GDM1 (cell line): Measurements from ENCODE around the gene RNF213.
A peak's percentile ranks its signal among the peaks of the same experiment; 100 is the strongest.
"Not testable (repeated sequence)": the region's sequence is repeated elsewhere in the genome, so short reads cannot be mapped to it uniquely, and the experiment has no call there.

Experiments
- DNase-seq: peaks from one replicate; lab custom pipeline; 2025; lab: John Stamatoyannopoulos, UW

Gene RNF213

DNA sequence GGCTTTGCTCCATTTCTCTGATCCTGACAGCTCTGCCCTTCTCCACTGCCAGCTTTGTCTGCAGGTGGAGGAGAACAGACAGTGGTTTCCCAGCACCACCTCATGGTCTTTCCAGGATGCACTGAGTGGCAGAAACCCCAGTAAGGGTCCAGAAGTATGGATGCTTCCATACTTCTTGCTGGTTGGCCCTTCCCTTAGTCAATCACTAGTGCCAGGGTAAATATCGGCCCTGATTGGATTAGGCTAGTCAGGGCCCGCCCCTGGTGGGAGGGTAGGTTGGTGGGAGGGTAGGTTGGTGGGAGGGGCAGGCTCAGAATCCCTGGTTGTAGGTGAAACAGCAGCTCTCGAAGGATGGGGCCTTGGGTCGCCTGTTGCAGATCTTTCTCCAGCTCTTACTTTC lies 10.2 kb downstream of the RNF213 start:
- no peak for DNase-seq

GRCh38 chr17:80272366-80272765 lies 11.7 kb downstream of the RNF213 start:
- DNase-seq = no peak

GRCh38 chr17:80274331-80274730 lies 13.7 kb downstream of the RNF213 start:
- no peak for DNase-seq

GRCh38 chr17:80274871-80275449 lies 14.3 kb downstream of the RNF213 start:
- DNase-seq = no peak

GRCh38 chr17:80275857-80276256 lies 15.2 kb downstream of the RNF213 start:
- not testable (repeated sequence) for DNase-seq

DNA sequence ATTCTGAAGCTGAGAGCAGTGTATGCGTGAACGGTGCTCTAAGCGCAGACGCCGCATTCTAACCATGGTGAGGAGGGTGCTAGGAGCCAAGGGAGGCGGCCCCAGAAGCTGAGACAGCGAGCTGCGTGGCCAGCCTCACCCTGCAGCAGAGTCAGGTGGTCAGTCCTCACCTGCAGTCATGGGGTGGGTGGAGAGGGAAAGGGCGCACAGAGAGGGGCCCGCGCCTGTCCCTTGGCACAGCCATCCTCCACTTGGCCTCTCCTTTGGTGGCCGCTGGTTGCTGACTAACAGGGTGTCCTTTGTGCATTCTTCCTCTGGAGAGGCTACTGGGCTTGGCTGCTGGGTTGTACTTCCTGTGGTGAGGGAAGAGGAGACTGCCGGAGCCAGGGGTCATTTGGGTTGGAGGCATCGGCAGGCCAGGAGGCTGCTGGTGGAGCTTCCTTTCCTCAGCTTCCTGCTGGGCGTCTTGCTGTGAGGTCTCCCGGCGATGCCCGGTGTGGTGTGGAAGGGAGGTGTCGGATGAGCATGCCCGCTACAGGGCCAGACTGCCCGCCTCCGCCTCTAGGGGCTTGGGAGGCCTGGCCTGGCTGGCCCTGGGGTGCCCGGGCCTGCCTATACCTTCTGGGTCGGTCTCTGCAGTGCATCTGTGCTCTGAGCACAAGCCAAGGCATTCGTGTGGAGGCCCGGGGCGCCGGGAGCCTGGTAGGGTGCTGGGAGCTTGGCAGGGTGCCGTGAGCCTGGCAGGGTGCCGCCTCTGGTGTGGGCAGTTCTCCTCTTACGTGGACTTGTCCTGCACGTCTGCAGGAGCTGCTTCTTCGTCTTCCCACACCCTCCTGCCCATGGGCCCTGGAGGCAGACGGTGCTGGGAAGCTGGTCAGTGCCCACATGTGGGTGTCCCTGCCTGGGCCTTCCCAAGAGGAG lies 17.4 kb downstream of the RNF213 start:
- no peak for DNase-seq

DNA sequence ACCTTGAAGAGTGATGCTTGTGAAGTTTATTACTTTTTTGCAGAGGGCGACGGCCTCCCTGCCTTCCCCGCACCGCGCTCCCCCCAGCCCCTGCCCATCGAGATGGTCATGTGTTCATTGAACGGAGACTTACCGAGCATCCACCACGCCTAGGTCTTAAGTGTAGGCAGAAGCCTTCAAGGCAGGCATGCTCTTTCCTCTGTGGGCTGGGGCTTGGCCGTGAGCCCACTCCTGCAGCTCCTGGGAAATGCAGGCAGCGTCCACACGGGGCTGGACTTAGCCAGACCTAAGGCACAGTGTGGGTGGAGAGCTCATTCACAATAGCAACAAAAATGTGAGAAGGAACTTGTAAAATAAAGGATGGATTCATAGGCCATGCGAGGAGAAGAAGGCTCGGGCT lies 19.2 kb downstream of the RNF213 start:
- DNase-seq = no peak

GRCh38 chr17:80281516-80281915 lies 20.9 kb downstream of the RNF213 start:
- DNase-seq = no peak

GRCh38 chr17:80283116-80283852 lies 22.6 kb downstream of the RNF213 start:
- DNase-seq = no peak

- DNase-seq = no peak
Measured at GRCh38 chr17:80284631-80285030, 24.0 kb downstream of the RNF213 start.

- DNase-seq = no peak
Measured at GRCh38 chr17:80285237-80285920, 24.7 kb downstream of the RNF213 start.

GRCh38 chr17:80286638-80286960 lies 25.9 kb downstream of the RNF213 start:
- DNase-seq = no peak

DNA sequence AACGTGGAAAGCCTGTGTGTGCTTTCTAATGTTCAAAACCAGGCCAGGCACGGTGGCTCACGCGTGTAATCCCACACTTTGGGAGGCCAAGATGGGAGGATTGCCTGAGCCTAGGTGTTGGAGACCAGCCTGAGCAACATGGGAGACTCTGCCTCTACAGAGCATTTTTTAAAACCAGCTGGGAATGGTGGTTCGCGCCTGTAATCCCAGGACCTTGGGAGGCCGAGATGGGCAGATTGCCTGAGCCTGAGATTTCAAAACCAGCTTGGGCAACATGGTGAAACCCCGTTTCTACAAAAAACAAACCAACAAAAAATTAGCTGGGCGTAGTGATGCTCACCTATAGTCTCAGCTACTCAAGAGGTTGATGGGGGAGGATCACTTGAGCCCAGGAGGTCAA lies 26.4 kb downstream of the RNF213 start:
- DNase-seq = no peak

- DNase-seq = no peak
Measured at GRCh38 chr17:80287806-80288567, 27.3 kb downstream of the RNF213 start.

DNA sequence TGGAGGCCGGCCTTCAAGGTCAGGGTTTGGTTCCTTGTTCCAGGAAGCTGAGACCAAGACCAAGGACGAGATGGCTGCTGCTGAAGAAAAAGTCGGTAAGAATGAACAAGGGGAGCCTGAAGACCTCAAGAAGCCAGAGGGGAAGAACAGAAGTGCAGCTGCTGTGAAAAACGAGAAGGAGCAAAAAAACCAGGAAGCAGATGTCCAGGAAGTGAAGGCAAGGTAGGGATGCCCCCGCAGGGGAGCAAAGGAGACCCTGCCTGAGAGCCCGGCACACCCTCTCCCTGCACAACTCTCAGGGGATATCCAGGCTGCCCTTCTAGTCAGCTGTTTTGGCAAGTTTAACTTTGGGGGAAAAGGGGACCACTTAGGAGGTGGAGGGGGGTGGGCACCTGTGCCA lies 29.0 kb downstream of the RNF213 start:
- DNase-seq = peak; percentile 22

DNA sequence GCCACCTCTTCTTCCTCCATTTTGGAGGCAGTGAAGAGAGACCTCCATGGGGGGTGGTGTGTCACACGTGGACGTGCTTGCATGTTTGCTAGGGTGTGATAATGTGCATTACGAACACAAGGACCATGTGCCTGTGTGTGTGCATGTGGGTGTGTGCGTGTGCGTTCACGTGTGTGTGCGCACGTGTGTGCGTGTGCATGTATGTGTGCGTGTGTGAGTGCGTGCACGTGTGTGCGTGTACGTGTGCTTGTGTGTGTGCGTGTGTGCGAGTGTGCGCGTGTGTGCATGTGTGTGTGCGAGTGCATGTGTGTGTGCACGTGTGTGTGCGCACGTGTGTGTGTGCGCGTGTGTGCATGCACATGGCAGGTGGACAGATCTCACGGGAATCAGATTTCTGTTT lies 29.5 kb downstream of the RNF213 start:
- no peak for DNase-seq

DNA sequence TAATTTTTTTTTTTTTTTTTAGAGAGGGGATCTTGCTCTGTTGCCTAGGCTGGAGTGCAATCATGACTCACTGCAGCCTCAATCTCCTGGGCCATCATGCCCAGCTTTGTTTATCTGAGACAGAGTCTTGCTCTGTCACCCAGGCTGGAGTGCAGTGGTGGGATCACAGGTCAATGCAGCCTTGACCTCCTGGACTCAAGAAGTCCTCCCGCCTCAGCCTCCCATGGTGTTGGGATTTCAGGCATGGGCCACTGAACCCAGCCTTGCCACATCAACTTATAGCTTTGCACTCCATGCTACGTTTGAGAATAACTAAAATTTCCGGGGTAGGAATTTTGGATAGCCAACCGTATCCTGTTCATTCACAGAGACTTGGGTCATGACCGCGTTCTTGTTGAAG lies 30.6 kb downstream of the RNF213 start:
- no peak for DNase-seq

GRCh38 chr17:80291691-80292487 lies 31.2 kb downstream of the RNF213 start:
- no peak for DNase-seq

DNA sequence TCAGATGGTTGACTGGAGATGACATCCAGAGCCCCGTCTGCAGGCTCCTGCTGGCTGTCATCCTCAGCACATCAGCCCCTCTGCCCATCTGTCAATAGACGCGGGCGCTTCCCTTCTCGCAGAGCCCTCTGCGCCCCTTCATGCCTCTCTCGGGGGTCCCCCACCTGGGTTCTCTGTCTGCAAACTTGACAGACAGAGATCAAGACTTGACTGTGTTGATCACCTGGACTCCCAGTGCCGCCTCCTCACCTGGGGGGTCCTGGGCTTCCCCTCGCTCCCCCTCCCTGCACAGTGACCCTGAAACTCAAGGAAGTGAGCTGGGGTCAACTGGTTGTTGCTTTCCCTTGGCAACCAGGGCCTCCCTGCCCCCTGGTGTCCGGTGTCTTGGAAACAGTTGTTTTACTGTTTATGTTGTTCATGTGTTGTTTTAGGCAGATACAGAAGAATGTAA lies 31.9 kb downstream of the RNF213 start:
- DNase-seq = no peak

- no peak for DNase-seq
Measured at GRCh38 chr17:80294210-80294609, 33.6 kb downstream of the RNF213 start.

- DNase-seq = no peak
Measured at GRCh38 chr17:80294653-80295052, 34.0 kb downstream of the RNF213 start.
